ENCODE data around the gene GLI1.
"Not testable (repeated sequence)": the region's sequence is repeated elsewhere in the genome, so short reads cannot be mapped to it uniquely, and the experiment has no call there.

The GLI1 gene

GRCh38 chr12:57489157-57489641 lies 29.6 kb downstream of the GLI1 start:
- 89% methylated on average over 4 of the region's 5 CpGs for WGBS
- Histone ChIP-seq H3K9me3 (ENCODE audit: insufficient read depth, low read depth, low read length) (peaks cover 5% of the 10 kb centered on the region; the same call in 1 of the 2 replicates), H3K9ac (ENCODE audit: low read depth, low read length) (peak overlapping the region; percentile 98; the same call in 1 of the 2 replicates), H3K27ac (ENCODE audit: low read depth, low read length) (peak overlapping the region; percentile 31; the same call in 1 of the 2 replicates), H3K27me3 (ENCODE audit: insufficient read depth, low read length) (no peaks in the 10 kb centered on the region), H3K4me3 (ENCODE audit: low read length) (peak overlapping the region; percentile 95), H3K36me3 (ENCODE audit: insufficient read depth, low read length) (peaks cover 46% of the 10 kb centered on the region), H3K4me1 (ENCODE audit: insufficient read depth, low read length) (peaks cover 6% of the 10 kb centered on the region; the same call in 1 of the 2 replicates)

GRCh38 chr12:57490126-57490525 lies 30.5 kb downstream of the GLI1 start:
- H3K27ac ChIP-seq (ENCODE audit: low read depth, low read length), result no peak overlapping the region
- H3K4me3 ChIP-seq (ENCODE audit: low read length), result no peak overlapping the region
- no peaks in the 10 kb centered on the region for H3K27me3 ChIP-seq (ENCODE audit: insufficient read depth, low read length)
- H3K36me3 ChIP-seq (ENCODE audit: insufficient read depth, low read length), result peaks cover 46% of the 10 kb centered on the region
- no peak overlapping the region for H3K9ac ChIP-seq (ENCODE audit: low read depth, low read length)
- H3K9me3 ChIP-seq (ENCODE audit: insufficient read depth, low read depth, low read length), result peaks cover 5% of the 10 kb centered on the region; the same call in 1 of the 2 replicates
- H3K4me1 ChIP-seq (ENCODE audit: insufficient read depth, low read length), result peaks cover 6% of the 10 kb centered on the region; the same call in 1 of the 2 replicates
- WGBS, result 94% methylated on average over 4 of the region's 4 CpGs

GRCh38 chr12:57491393-57492280 lies 32.1 kb downstream of the GLI1 start:
- Histone ChIP-seq H3K9ac (ENCODE audit: low read depth, low read length) (no peak overlapping the region), H3K36me3 (ENCODE audit: insufficient read depth, low read length) (peaks cover 56% of the 10 kb centered on the region), H3K9me3 (ENCODE audit: insufficient read depth, low read depth, low read length) (peaks cover 5% of the 10 kb centered on the region; the same call in 1 of the 2 replicates), H3K4me3 (ENCODE audit: low read length) (no peak overlapping the region), H3K4me1 (ENCODE audit: insufficient read depth, low read length) (peaks cover 6% of the 10 kb centered on the region; the same call in 1 of the 2 replicates), H3K27me3 (ENCODE audit: insufficient read depth, low read length) (no peaks in the 10 kb centered on the region), H3K27ac (ENCODE audit: low read depth, low read length) (no peak overlapping the region)
- 96% methylated on average over 15 of the region's 15 CpGs for WGBS

GRCh38 chr12:57495051-57495701 lies 35.6 kb downstream of the GLI1 start:
- H3K9ac ChIP-seq (ENCODE audit: low read depth, low read length); H3K4me3 ChIP-seq (ENCODE audit: low read length); H3K27ac ChIP-seq (ENCODE audit: low read depth, low read length); H3K9me3 ChIP-seq (ENCODE audit: insufficient read depth, low read depth, low read length); H3K4me1 ChIP-seq (ENCODE audit: insufficient read depth, low read length); H3K27me3 ChIP-seq (ENCODE audit: insufficient read depth, low read length): not testable (repeated sequence)
- peaks cover 72% of the 10 kb centered on the region for H3K36me3 ChIP-seq (ENCODE audit: insufficient read depth, low read length)
- 93% methylated on average over 48 of the region's 48 CpGs for WGBS

DNA sequence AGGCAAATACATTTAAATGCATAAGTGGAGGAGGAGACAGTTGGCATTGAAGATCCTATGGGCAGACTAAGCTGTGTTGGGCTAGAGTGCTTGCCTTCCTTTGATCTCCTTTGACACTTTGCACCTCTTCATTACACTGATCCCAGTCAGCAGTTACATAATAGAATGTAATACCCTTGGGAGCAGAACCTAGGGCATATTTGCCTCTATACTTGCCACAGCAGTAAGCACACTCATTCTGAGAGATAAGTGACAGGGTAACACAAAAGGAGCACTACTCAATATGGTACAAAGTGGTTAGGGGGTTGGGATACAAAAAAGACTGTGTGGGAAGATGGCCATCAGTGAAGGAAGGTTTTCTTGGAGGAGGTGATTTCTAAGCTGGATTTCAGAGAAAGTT lies 37.2 kb downstream of the GLI1 start:
- H3K27ac ChIP-seq (ENCODE audit: low read depth, low read length), result no peak overlapping the region
- no peak overlapping the region for H3K9ac ChIP-seq (ENCODE audit: low read depth, low read length)
- no peaks in the 10 kb centered on the region for H3K4me1 ChIP-seq (ENCODE audit: insufficient read depth, low read length)
- no peak overlapping the region for H3K4me3 ChIP-seq (ENCODE audit: low read length)
- H3K36me3 ChIP-seq (ENCODE audit: insufficient read depth, low read length), result peaks cover 72% of the 10 kb centered on the region
- peaks cover 5% of the 10 kb centered on the region; the same call in 1 of the 2 replicates for H3K9me3 ChIP-seq (ENCODE audit: insufficient read depth, low read depth, low read length)
- H3K27me3 ChIP-seq (ENCODE audit: insufficient read depth, low read length), result no peaks in the 10 kb centered on the region

DNA sequence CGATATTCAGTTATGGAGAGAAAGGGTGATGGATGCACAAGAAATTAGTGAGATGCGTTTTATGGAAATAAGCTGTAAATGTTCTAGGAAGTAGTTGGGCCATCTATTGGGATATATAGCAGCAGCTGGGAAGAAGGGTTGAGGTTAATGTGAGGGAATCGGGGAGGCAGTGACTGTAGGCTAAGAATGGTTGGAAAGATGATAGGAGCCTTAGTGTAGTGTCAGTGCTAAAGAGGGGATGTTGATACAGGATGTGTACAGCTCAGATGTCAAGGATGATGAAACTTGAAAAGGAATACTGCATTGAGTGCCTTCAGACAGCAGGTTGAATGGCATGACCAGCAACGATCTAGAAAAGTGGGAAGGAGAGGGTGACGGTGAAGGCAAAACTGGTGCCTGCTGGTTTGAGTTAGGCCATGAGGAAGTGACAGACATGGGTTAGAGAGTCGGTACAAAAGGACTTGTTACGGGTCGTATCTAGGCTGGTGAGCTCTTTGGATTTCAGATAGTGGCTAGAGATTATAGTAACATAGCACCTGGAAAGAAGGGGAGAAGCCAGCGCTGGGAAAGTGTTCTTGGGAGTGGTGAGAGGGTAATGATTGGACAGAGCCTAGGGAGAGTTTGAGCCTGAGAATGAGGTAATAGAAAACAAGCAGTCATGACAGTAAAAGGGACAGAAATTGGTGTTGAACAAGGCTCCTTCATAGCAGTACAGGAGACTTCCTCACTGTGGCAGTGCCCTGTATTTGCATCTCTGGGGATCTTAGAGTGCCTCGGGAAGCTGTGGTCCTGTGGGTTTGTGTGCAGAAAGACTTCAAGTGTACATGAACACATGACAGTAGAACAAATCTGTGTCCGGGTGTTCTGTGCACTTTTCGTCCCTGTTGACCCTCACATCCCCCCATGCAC lies 37.9 kb downstream of the GLI1 start:
- Histone ChIP-seq H3K36me3 (ENCODE audit: insufficient read depth, low read length) (peaks cover 72% of the 10 kb centered on the region), H3K4me3 (ENCODE audit: low read length) (no peak overlapping the region), H3K27me3 (ENCODE audit: insufficient read depth, low read length) (no peaks in the 10 kb centered on the region), H3K27ac (ENCODE audit: low read depth, low read length) (no peak overlapping the region), H3K9me3 (ENCODE audit: insufficient read depth, low read depth, low read length) (peaks cover 5% of the 10 kb centered on the region; the same call in 1 of the 2 replicates), H3K9ac (ENCODE audit: low read depth, low read length) (no peak overlapping the region), H3K4me1 (ENCODE audit: insufficient read depth, low read length) (no peaks in the 10 kb centered on the region)
- 96% methylated on average over 12 of the region's 12 CpGs for WGBS

DNA sequence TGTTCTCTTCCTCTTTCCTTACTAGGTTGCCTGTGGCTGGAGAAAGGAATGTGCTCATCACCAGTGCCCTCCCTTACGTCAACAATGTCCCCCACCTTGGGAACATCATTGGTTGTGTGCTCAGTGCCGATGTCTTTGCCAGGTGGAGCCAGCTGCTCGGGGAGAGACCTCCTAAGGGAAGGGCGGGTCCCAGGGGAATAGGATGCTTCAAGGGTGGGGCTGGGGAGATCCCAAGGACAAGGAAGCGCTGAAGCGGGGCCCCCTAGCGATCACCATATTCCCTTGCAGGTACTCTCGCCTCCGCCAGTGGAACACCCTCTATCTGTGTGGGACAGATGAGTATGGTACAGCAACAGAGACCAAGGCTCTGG lies 38.5 kb downstream of the GLI1 start:
- 93% methylated on average over 9 of the region's 9 CpGs for WGBS
- H3K27me3 ChIP-seq (ENCODE audit: insufficient read depth, low read length), result no peaks in the 10 kb centered on the region
- H3K4me1 ChIP-seq (ENCODE audit: insufficient read depth, low read length), result no peaks in the 10 kb centered on the region
- no peak overlapping the region for H3K27ac ChIP-seq (ENCODE audit: low read depth, low read length)
- H3K4me3 ChIP-seq (ENCODE audit: low read length), result no peak overlapping the region
- peaks cover 73% of the 10 kb centered on the region for H3K36me3 ChIP-seq (ENCODE audit: insufficient read depth, low read length)
- no peaks in the 10 kb centered on the region for H3K9me3 ChIP-seq (ENCODE audit: insufficient read depth, low read depth, low read length)
- H3K9ac ChIP-seq (ENCODE audit: low read depth, low read length), result no peak overlapping the region

GRCh38 chr12:57498571-57498970 lies 39.0 kb downstream of the GLI1 start:
- H3K27me3 ChIP-seq (ENCODE audit: insufficient read depth, low read length), result no peaks in the 10 kb centered on the region
- H3K9ac ChIP-seq (ENCODE audit: low read depth, low read length), result no peak overlapping the region
- H3K4me3 ChIP-seq (ENCODE audit: low read length), result no peak overlapping the region
- peaks cover 76% of the 10 kb centered on the region for H3K36me3 ChIP-seq (ENCODE audit: insufficient read depth, low read length)
- H3K9me3 ChIP-seq (ENCODE audit: insufficient read depth, low read depth, low read length), result no peaks in the 10 kb centered on the region
- 95% methylated on average over 4 of the region's 4 CpGs for WGBS
- no peaks in the 10 kb centered on the region for H3K4me1 ChIP-seq (ENCODE audit: insufficient read depth, low read length)
- no peak overlapping the region for H3K27ac ChIP-seq (ENCODE audit: low read depth, low read length)

DNA sequence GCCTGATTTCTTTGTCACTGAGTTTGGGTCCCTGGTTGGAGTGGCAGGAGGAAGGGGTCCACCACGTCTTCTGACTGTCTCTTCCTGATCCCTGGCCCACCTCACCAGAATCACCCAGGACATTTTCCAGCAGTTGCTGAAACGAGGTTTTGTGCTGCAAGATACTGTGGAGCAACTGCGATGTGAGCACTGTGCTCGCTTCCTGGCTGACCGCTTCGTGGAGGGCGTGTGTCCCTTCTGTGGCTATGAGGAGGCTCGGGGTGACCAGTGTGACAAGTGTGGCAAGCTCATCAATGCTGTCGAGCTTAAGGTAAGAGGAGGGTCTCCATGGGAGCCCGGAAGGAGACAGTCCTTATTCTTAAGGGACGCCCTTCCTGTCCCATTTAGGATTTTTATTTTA lies 40.6 kb downstream of the GLI1 start:
- peaks cover 88% of the 10 kb centered on the region for H3K36me3 ChIP-seq (ENCODE audit: insufficient read depth, low read length)
- no peaks in the 10 kb centered on the region for H3K9me3 ChIP-seq (ENCODE audit: insufficient read depth, low read depth, low read length)
- H3K9ac ChIP-seq (ENCODE audit: low read depth, low read length), result no peak overlapping the region
- H3K27ac ChIP-seq (ENCODE audit: low read depth, low read length), result no peak overlapping the region
- no peak overlapping the region for H3K4me3 ChIP-seq (ENCODE audit: low read length)
- H3K27me3 ChIP-seq (ENCODE audit: insufficient read depth, low read length), result no peaks in the 10 kb centered on the region
- H3K4me1 ChIP-seq (ENCODE audit: insufficient read depth, low read length), result no peaks in the 10 kb centered on the region
- 96% methylated on average over 11 of the region's 11 CpGs for WGBS

GRCh38 chr12:57502311-57502969 lies 42.9 kb downstream of the GLI1 start:
- not testable (repeated sequence) for H3K27me3 ChIP-seq (ENCODE audit: insufficient read depth, low read length); H3K27ac ChIP-seq (ENCODE audit: low read depth, low read length); H3K4me1 ChIP-seq (ENCODE audit: insufficient read depth, low read length); H3K9ac ChIP-seq (ENCODE audit: low read depth, low read length); H3K9me3 ChIP-seq (ENCODE audit: insufficient read depth, low read depth, low read length); H3K4me3 ChIP-seq (ENCODE audit: low read length)
- 97% methylated on average over 20 of the region's 22 CpGs for WGBS
- H3K36me3 ChIP-seq (ENCODE audit: insufficient read depth, low read length), result peaks cover 85% of the 10 kb centered on the region
